ENCODE measurements around the gene SKAP1.
A peak's percentile ranks its signal among the peaks of the same experiment; 100 is the strongest.

The SKAP1 gene

DNA sequence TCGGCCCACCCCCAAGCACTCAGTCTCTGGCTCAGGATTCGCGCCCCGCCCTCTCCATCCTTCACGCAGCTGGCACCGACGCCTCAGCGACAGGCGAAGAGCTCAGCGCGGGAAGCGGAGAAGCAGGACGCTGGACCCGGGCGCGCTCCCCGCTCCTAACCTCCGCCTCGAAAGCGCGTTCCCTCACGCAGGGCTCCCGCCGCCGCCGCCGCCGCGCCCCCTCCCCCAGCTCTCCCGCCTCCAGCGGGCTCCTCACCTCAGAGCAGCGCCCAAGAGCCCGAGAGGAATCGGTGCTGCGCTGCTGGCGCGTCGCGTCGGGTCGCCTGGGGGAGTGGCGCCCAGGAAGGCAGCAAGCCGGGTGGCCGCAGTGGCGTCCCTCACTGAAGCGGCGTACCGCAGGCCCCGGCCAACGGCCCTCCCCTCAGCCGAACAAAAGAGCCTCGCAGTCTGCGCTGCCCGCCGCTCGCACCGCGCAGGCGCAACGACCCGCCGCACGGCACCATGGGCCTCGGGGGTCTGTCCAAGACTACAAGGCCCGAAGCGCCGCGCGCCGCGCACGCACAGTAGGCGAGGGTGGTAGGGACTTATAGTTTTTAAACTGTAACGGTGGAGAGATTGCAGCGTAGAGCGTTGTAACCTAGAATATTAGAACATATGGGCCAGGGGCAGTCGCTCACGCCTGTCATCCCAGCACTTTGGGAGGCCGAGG is 328.8 kb downstream of the SKAP1 start, which contains the start of gene CBX1:
Gene CBX1 (minus strand): TSS at position 467 of the 709 bp plus-strand sequence. CDS start 24,474 bp downstream, outside the sequence.
- peak; percentile 90 for DNase-seq

DNA sequence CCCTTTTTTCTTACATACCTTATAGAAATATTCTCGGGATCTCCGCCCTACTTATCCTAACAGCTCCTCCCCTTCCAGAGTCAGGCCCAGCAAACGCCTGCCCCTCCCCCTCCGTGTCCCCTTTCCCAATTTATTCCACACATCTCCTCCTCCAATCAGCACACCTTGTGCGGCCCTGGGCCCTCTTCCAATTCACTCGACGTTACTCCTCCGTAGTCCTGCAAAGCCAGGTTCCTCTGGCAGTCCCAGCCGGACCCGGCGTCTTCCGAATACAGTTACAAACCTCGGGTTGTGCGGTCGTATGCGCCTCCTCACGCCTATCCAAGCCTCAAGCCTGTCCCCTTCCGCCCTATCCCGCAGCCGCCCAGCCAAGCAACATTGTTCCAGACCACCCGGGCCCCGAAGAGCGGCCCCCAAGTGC is 329.4 kb downstream of the SKAP1 start:
- DNase-seq, result no peak

DNA sequence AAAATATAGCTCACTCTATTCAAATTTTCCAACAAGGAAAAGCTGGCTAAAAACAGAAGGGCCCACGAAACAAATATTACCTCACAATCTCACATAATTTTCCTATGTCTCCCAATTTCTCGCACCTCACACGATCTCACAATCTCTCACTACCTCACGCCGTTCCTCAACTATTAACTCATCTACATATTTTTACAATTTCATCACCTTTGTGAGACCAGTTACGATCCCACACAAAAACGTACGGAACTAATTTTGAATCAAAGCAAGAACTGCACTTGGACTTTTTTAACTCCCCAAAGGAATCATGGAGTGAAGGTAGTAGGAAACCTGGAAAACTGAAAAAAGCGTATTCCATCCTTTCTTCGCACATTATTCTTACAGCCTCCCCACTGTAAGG is 329.9 kb downstream of the SKAP1 start:
- DNase-seq, result no peak

DNA sequence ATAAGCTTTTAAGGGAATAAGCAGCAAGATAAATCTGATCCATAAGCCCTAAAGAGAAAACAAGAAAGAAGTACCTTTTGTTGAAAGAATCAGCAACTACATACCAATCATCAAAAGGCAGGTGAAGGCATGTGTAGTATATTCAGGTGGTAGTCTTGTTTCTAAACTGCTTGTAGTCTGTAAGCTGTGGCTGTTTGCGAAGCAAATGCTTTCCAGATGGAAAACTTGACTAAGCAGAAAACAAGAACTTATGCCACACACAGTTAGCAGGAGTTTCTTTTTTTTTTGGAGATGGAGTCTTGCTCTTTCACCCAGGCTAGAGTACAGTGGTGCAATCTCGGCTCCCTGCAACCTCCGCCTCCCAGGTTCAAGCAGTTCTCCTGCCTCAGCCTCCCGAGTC is 334.4 kb downstream of the SKAP1 start:
- DNase-seq, result no peak

DNA sequence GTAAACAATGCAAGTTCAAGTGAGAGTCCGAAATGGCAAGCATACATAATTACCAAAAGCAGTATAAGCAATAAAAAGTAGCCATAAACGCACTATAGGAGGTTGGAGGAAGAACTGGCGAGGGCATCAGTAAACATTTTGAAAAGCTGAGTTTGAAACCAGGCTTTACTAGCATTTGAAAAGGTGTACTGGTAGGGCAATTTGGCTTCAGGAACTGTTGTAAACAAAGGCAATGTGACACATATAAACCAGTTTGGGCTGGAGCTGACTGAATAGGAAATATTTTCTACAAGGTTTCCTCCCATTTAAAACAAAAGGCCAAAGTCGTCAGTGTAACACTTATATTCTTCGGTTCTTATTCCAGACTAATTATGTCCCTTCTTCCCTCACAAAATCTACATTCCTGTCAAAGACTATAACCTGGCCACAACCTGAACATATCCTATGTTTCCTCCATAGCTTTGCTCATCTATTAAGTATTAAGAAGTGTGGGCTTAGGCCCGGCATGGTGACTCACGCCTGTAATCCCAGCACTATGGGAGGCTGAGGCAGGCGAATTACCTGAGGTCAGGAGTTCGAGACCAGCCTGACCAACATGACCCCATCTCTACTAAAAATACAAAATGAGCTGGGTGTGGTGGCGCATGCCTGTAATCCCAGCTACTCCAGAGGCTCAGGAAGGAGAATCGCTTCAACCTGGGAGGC is 336.5 kb downstream of the SKAP1 start:
- DNase-seq, result no peak

DNA sequence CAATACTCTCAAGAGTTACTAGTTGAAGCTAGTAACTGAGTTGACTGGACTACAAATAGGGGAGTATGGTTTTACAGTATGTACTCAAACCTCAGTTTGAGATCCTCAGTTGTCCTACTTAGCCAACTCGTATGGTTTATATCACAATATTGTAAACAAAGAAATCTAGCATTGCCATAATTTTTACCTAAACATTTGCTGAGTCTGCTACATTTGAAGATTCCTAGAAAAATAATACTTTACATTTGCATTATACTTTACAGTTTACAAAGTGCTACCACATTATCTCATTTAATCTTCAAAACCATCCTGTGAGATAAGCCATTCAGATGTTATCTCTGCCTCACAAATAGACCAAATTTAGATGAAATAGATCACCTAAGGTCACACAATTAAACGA is 345.1 kb downstream of the SKAP1 start:
- DNase-seq, result no peak
